OCI-LY3 (cell line): ENCODE data around the gene CDC14A.

ENCODE experiments used
- EZH2phosphoT487 ChIP-seq: fragments of 200-600 bp; shearing (Covaris generic); IDR thresholded peaks from 2 replicates; pipeline ENCODE4 v1.6.1; 2018; ENCODE audit warnings: antibody characterized with exemption, mixed run types, low read depth
- TF ChIP-seq, protein P1 (sequence below): fragments of 200-600, 300-600 bp; sonication (generic); IDR thresholded peaks from 2 replicates; pipeline ENCODE4 v1.5.1; 2014; ENCODE audit warnings: antibody characterized with exemption, low read length, low read depth

DNA sequence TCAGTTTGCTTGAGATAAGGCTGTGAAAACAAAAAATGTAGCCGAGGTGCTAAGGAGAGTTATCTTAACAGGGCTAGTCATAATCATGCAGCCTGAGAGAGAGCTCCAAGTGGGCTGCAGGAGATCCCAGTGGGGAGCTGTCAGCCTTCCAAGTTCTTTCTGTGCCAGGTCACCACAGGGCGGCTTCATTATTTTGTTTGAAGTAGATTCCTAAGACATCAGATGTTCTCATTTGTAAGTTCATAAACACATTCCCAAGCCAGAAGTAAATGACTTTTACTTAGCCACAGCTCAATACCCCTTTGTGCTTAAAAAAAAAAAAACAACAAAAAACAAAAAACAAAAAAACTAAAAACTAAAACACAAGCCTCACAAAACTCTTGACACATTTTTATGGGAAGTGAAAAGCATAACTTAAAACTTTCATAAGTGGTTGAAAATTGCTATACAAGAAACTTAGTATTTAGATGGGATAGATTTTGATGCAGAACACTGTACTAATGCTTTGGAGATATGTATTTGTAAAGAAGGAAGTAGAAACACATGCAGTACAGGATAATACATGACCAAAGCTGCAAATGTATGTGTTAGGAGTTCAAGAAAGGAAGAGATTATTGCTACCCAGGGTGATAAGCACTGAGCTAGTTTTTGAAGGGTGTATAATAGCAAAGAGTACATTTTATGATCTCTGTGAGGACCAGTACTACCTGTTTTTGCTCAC lies 8.6 kb downstream of the CDC14A start:
- no peak for TF ChIP-seq EZH2phosphoT487
- TF ChIP-seq, protein P1, sequence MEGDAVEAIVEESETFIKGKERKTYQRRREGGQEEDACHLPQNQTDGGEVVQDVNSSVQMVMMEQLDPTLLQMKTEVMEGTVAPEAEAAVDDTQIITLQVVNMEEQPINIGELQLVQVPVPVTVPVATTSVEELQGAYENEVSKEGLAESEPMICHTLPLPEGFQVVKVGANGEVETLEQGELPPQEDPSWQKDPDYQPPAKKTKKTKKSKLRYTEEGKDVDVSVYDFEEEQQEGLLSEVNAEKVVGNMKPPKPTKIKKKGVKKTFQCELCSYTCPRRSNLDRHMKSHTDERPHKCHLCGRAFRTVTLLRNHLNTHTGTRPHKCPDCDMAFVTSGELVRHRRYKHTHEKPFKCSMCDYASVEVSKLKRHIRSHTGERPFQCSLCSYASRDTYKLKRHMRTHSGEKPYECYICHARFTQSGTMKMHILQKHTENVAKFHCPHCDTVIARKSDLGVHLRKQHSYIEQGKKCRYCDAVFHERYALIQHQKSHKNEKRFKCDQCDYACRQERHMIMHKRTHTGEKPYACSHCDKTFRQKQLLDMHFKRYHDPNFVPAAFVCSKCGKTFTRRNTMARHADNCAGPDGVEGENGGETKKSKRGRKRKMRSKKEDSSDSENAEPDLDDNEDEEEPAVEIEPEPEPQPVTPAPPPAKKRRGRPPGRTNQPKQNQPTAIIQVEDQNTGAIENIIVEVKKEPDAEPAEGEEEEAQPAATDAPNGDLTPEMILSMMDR: no peak
